Fibroblast of peridontal ligament (primary cell): ENCODE results near the gene ORC4.

Experiments
- DNase-seq: peaks from one replicate; pipeline ENCODE4 v3.0.0-alpha.2; 2010; ENCODE audit errors: extremely low read depth

The ORC4 gene

GRCh38 chr2:147933931-147934330, 86.6 kb downstream of the ORC4 start:
- no peak for DNase-seq

- no peak for DNase-seq
These were observed 93.4 kb downstream of the ORC4 start for GRCh38 chr2:147927053-147927588.

DNA sequence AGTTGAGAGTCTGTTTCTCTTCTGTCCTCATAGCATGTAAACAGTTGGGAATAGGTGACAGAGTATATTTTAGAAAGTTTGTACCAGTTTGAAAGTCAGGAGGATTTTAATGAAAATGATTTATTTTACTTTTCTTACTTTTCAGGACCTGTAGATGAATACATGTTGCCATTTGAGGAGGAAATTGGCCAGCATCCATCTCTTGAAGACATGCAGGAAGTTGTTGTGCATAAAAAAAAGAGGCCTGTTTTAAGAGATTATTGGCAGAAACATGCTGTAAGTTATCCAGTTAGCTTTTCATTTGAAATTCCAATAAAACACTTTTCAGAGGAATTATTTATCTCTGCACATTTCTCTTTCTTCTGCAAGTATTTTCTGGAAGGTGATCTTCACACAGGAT, 94.7 kb downstream of the ORC4 start:
- no peak for DNase-seq

DNA sequence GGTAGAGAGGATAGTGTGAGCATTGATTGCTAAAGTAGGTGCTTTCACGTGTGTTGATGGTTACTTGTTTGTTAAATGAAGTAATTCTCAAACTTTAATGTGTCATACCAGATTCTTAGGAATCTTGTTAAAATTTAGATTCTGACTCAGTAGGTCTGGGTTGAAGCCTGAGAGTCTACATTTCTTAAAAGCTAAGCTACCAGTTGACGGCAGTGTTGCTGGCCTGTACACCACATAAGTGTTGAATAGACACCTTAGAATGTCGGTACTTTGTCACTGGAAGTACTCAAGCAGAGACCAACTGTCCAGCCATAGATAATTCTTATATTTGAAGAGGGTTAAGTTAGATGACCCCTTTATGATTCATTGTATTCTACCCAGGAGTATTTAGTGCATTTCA, 95.9 kb downstream of the ORC4 start:
- DNase-seq = no peak

DNA sequence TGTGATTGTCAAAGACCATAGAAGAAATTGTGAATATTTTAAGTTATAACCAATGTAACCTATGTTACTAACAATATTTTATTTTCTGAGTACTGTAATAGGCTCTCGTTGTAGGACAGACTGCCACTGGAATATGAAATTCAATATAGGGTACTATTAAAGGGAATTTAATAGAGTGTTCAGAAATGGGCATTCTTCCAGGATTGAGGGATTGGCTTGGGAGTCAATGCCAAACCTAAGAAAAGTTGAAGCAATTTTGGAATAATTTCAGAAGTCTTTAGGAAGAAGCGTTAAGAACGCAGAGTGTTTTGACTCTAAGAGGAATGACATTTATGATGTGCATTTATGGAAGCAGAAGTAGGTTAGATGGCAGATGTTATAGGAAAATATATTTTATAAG, 96.7 kb downstream of the ORC4 start:
- DNase-seq = no peak

- no peak for DNase-seq
These were observed 103.4 kb downstream of the ORC4 start for GRCh38 chr2:147917161-147917560.

DNA sequence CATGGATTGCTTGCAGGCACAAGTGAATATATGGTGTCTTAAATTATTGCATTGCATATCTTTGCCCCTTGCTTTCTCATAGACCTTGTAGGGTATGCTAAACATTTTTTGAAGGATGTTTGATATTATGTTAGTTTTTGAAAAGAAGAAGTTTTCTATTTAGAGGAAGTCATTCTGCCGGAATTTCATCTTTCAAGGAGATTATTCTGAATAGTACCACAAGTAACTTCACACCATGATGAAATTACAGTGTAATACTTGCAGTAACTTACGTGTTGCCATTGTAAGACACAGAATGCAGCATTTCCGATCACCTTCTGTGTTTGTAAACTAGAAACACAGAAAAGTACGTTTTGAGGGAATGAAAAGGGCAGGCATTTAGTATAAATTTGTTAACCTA, 103.8 kb downstream of the ORC4 start:
- DNase-seq = no peak

DNA sequence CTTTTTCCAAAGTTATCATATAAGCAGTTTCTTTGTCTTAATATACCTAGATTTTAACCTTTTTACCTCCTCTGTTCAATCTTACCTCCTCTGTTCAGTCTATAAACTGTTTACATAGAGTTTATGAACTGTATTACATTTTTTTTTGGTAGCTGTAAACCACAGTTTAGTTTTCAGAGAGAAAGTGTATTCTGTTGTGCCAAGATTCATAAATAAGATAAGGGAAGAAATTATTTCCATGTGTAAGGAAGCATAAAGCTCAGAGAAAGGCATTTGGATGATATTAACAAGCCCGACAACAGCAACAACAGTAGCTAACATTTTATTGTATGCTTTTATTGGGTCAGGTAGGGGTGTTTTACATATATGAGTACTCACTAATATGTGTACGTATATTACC, 104.5 kb downstream of the ORC4 start:
- DNase-seq = peak; percentile 19

DNA sequence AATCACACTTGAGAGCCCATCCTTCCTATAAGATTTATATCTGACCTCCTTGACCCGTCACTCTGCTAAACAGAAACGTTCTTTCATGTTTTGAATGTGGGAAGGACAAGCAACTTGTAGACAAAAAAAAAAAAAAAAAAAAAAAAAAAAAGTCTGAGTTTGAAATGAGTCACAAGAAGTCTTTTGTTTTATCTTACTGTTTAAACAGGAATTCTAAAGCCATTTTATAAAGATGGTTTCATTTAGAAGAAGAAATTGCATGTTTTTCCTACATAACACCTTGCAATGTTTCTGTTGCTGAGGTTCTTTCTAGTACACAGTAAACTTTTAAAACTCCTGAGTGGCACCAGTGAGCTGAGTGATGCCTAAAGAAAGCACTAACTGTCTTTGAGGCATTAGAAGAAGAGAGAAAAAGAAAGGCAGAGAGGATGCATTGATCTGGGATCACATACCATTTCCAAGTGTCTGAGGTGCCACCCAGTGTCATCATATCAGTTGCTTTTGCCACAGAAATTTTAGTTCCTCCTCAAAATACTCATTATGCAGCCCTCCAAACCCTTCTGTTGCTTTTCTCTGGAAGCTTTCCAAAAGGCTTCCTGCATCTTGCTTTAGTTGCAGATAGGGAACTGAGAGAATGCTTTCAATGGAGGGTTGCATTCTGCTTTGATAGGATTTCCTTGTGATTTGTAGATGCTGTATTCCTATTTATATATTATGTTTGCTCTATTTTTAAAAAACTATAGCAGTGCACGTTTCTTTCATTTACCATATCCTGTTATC, 106.6 kb downstream of the ORC4 start:
- peak; percentile 25 for DNase-seq

- peak; percentile 91 for DNase-seq
These were observed 109.5 kb downstream of the ORC4 start for GRCh38 chr2:147910990-147911473.

DNA sequence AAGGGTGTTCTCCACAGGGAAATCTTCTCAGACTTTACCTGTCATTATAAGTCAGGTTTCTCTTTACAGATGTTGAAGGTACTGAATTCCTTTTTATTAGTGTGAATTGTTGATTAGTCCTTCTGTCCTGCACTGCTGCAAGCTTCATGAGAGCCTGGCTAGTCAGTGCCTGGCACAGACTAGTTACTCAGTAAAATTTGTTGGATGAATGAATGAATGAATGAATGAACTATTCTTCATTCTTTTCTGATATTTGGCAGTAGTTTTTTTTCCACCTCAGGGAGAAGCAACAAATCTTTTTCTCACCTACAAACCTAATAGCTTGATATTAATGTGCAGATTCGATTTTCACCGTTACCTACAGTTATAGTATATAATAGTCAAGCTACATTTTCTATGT, 111.4 kb downstream of the ORC4 start:
- no peak for DNase-seq

DNA sequence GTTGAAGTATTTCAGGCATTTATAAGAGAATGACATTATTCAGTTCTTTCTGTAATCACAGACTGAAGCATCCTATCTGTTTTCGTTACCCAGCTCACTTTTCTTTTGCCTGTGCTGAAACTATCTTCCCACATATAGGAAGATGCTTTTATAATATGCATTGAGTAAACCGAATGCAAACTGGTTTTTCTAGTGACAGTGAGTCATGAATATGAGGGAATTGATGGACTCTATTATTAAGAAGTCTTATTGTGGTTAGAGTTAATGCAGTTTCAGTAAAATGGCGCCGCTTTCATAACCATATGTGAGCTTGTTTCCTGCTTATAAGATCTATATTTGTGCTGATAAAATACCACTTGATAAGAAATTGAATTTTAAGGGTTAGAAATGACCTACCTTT, 116.5 kb downstream of the ORC4 start:
- DNase-seq = no peak

DNA sequence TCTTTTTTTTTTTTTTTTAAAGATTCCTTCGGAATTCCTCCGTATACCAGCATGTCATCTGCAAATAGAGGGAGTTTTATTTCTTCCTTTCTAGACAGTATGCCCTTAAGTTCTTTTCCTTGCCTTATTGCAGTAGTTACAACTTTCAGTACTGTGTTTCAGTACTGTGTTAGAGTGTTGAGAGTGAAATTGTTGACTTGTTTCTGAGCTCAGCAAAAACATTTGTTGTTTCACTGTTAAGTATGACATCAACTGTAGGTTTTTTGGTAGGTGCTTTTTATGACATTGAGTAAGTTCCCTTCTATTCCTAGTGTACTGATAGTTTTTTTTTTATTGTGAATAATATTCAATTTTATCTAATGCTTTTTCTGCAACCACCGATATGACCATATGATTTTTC, 131.9 kb downstream of the ORC4 start:
- no peak for DNase-seq

DNA sequence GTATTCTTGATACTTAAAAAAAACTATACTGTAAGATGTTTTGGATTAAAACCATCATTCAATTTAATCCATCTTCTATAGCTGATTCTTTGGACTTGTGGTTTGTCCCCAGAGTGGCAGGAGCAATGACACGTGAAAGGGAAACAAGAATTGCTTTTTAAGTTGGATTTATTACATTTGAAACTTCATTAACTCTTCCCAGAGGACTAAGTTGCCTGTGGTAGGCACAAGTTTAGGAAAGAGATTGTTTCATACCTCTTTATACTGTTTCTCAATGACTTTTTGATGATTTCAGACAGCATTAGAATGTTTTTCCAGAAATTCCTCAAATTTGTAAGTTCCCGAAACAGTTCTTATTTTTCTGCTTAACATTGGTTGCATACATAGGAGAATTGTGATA, 134.4 kb downstream of the ORC4 start:
- no peak for DNase-seq

DNA sequence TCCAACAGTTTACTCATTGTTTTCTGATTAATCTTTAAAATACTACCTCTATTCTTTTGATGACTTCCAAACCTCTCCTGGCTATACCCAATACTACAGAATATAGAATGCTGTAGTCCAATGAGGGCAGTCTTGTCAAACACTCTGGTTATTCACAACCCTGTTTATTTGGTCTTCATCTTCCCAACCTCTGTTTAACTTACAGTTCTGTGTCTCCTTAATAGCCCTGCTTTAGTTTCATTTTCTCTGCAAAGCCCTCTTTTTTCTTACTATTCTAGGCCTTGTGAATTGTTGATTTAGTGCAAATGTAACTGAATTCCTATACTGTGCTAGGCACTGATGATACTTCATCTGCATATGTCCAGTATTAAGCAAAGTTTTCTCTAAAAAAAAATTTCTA, 135.7 kb downstream of the ORC4 start:
- DNase-seq = peak; percentile 33

- no peak for DNase-seq
These were observed 137.9 kb downstream of the ORC4 start for GRCh38 chr2:147882631-147883030.
